ENCODE measurements around the gene WDR45B.
"Not testable (repeated sequence)": the region's sequence is repeated elsewhere in the genome, so short reads cannot be mapped to it uniquely, and the experiment has no call there.

- TF ChIP-seq CTCF (IDR thresholded peaks at IDR 0.05; ENCODE audit: poor library complexity); EZH2phosphoT487 (IDR thresholded peaks at IDR 0.05; ENCODE audit: low read depth, severe bottlenecking, unreplicated experiment): not testable (repeated sequence)
Measured at GRCh38 chr17:82654611-82655010, 6.4 kb upstream of the WDR45B start.

All from hepatocyte (in vitro differentiated cells).